Measurements from ENCODE around the gene ANO9.

The ANO9 gene

GRCh38 chr11:398826-399225 is 43.0 kb downstream of the ANO9 start:
- TF ChIP-seq CTCF (conservative IDR thresholded peaks at IDR 0.05) = no peak
- TF ChIP-seq ZFX (IDR thresholded peaks at IDR 0.05) = no peak

GRCh38 chr11:396948-397548 is 44.8 kb downstream of the ANO9 start:
- no peak overlapping the region for H3K27ac ChIP-seq
- no peak for TF ChIP-seq ZFX (IDR thresholded peaks at IDR 0.05)
- TF ChIP-seq CTCF (conservative IDR thresholded peaks at IDR 0.05) = no peak

More at GRCh38 chr11:398826-399225, 43.0 kb downstream of the ANO9 start:
- no peak overlapping the region for H3K27ac ChIP-seq

GRCh38 chr11:396511-396947 is 45.3 kb downstream of the ANO9 start:
- TF ChIP-seq ZFX (IDR thresholded peaks at IDR 0.05) (no peak), CTCF (conservative IDR thresholded peaks at IDR 0.05) (no peak; the same call in 1 of the 2 replicates)
- peak overlapping the region; percentile 93 for H3K27ac ChIP-seq

- peak overlapping the region; percentile 93 for H3K27ac ChIP-seq
- TF ChIP-seq CTCF (conservative IDR thresholded peaks at IDR 0.05) = no peak
- no peak for TF ChIP-seq ZFX (IDR thresholded peaks at IDR 0.05)
Observed at GRCh38 chr11:395866-396265, 45.9 kb downstream of the ANO9 start.

GRCh38 chr11:394858-395655 is 46.8 kb downstream of the ANO9 start:
- H3K27ac ChIP-seq = peak overlapping the region; percentile 93
- TF ChIP-seq ZFX (IDR thresholded peaks at IDR 0.05) (no peak), CTCF (conservative IDR thresholded peaks at IDR 0.05) (no peak)

GRCh38 chr11:394034-394857 is 47.6 kb downstream of the ANO9 start, which contains the start of gene PKP3:
Gene PKP3 (plus strand): TSS chr11:394209. CDS start chr11:394293, 84 bp downstream.
- peak within 1 kb of the TSS; percentile 93 for H3K27ac ChIP-seq

More at GRCh38 chr11:394034-394857, 47.6 kb downstream of the ANO9 start, which contains the start of gene PKP3:
- TF ChIP-seq ZFX (IDR thresholded peaks at IDR 0.05) (peak; percentile 99), CTCF (conservative IDR thresholded peaks at IDR 0.05) (no peak)
